Stromal cell of bone marrow (primary cell): ENCODE measurements around the gene HBQ1.
"Not testable (repeated sequence)": the region's sequence is repeated elsewhere in the genome, so short reads cannot be mapped to it uniquely, and the experiment has no call there.

Experiments
- DNase-seq: peaks from one replicate; pipeline ENCODE4 v3.0.0-alpha.2; 2012; ENCODE audit warnings: low read depth

HBQ1 gene

GRCh38 chr16:160691-161190, 19.5 kb upstream of the HBQ1 start:
- DNase-seq = no peak

- no peak for DNase-seq
These were observed 17.8 kb upstream of the HBQ1 start for GRCh38 chr16:162271-162991.

GRCh38 chr16:163139-163538, 17.1 kb upstream of the HBQ1 start:
- not testable (repeated sequence) for DNase-seq

GRCh38 chr16:163696-164095, 16.6 kb upstream of the HBQ1 start:
- DNase-seq = not testable (repeated sequence)

GRCh38 chr16:164134-164823, 16.0 kb upstream of the HBQ1 start:
- DNase-seq = not testable (repeated sequence)

- DNase-seq = no peak
These were observed 15.3 kb upstream of the HBQ1 start for GRCh38 chr16:164827-165538.

GRCh38 chr16:165539-166374, 14.5 kb upstream of the HBQ1 start, which contains the start of gene HBM:
Gene HBM (plus strand): TSS chr16:165978. CDS start chr16:165998, 20 bp downstream.
- DNase-seq = no peak

- DNase-seq = no peak
These were observed 13.7 kb upstream of the HBQ1 start for GRCh38 chr16:166375-167121.

GRCh38 chr16:167122-167690, 13.1 kb upstream of the HBQ1 start:
- no peak for DNase-seq

- DNase-seq = no peak
These were observed 11.8 kb upstream of the HBQ1 start for GRCh38 chr16:168424-168823.

GRCh38 chr16:169014-169413, 11.2 kb upstream of the HBQ1 start:
- no peak for DNase-seq

GRCh38 chr16:170088-170507, 10.2 kb upstream of the HBQ1 start:
- DNase-seq = not testable (repeated sequence)

- DNase-seq = no peak
These were observed 9.5 kb upstream of the HBQ1 start for GRCh38 chr16:170788-171187.

- DNase-seq = not testable (repeated sequence)
These were observed 7.8 kb upstream of the HBQ1 start, which contains the start of gene HBA2 for GRCh38 chr16:172374-172941. Gene HBA2 (plus strand): TSS chr16:172876. CDS start chr16:172913, 37 bp downstream.

- DNase-seq = not testable (repeated sequence)
These were observed 6.9 kb upstream of the HBQ1 start for GRCh38 chr16:173211-173854.

- DNase-seq = not testable (repeated sequence)
These were observed 6.1 kb upstream of the HBQ1 start for GRCh38 chr16:173928-174769.

GRCh38 chr16:175011-175949, 5.0 kb upstream of the HBQ1 start:
- no peak for DNase-seq

- DNase-seq = not testable (repeated sequence)
These were observed 4.3 kb upstream of the HBQ1 start for GRCh38 chr16:176006-176405.
